ENCODE measurements around the gene SLC46A2.

DNA sequence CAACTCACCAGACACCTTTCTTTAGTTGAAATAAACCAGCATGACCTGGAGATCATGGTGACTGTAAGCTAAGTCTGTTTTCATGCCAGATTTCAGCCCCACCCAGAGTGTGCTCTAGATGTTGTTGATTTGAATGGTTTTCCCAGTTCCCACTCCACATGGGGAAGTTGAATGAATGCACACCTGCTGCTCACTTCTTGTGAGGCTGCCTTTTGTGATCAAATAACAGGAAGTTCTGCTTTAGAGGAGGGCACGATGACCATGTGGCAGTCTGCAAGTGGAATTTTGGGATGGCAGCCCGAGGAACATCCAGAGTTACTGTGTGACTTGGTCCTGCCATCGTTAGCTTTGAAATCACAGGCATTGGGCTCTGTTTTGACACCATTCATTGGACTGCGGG is 18.7 kb downstream of the SLC46A2 start:
- TF ChIP-seq CTCF (IDR thresholded peaks at IDR 0.05) = no peak
- TF ChIP-seq POLR2A (IDR thresholded peaks at IDR 0.05) = no peak
- no peak for TF ChIP-seq POLR2AphosphoS5 (IDR thresholded peaks at IDR 0.05)
- no peak for TF ChIP-seq EP300 (IDR thresholded peaks at IDR 0.05; ENCODE audit: low read depth)

Measured in transverse colon (tissue), 4 donors.